GM12872 (cell line): Measurements from ENCODE around the gene SEMA4F.

Experiments used
- TF ChIP-seq, protein P1 (sequence below): IDR thresholded peaks from 3 replicates; pipeline ENCODE4 v1.5.1; 2011; ENCODE audit warnings: low read depth, mild to moderate bottlenecking, low read length, moderate library complexity; ENCODE audit not compliant: insufficient read depth

The SEMA4F gene

DNA sequence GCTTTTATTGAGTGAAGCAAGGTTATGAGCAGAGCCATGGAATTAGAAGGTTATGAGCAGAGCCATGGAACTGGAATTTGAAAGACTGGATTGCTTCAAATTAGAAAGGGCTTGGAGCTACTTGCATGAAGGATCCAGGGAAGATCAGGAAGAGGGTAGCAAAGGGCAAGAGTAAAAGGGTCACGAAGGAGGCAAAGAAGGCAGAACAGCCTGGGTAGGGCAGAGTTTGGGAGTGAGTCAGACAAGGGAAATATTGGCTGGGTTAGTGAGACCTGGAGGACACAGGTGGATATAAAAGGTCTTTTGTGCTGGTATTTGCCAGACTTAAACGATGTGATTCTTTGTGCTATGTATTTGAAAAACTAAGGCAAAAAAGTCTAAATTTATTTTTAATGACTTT is 65.0 kb downstream of the SEMA4F start:
- TF ChIP-seq, protein P1, sequence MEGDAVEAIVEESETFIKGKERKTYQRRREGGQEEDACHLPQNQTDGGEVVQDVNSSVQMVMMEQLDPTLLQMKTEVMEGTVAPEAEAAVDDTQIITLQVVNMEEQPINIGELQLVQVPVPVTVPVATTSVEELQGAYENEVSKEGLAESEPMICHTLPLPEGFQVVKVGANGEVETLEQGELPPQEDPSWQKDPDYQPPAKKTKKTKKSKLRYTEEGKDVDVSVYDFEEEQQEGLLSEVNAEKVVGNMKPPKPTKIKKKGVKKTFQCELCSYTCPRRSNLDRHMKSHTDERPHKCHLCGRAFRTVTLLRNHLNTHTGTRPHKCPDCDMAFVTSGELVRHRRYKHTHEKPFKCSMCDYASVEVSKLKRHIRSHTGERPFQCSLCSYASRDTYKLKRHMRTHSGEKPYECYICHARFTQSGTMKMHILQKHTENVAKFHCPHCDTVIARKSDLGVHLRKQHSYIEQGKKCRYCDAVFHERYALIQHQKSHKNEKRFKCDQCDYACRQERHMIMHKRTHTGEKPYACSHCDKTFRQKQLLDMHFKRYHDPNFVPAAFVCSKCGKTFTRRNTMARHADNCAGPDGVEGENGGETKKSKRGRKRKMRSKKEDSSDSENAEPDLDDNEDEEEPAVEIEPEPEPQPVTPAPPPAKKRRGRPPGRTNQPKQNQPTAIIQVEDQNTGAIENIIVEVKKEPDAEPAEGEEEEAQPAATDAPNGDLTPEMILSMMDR, result no peak

DNA sequence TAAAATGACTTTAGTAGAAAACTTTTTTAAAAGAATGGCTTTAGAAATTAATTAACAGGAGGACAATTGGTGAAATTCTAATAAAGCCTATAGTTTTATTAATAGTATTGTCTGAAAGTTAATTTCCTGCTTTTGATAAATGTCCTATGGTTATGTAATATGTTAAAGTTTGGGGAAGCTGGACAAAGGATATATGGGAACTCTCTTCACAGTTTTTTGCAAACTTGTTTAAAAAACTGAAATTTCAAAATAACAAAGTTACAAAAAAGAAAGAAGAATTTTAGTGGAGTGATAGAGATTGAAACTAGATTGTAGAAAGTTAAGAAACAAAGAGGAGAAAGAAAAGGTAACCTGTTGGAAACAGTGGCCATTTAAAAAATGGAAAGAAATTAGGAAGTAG is 67.3 kb downstream of the SEMA4F start:
- TF ChIP-seq, protein P1, result no peak

DNA sequence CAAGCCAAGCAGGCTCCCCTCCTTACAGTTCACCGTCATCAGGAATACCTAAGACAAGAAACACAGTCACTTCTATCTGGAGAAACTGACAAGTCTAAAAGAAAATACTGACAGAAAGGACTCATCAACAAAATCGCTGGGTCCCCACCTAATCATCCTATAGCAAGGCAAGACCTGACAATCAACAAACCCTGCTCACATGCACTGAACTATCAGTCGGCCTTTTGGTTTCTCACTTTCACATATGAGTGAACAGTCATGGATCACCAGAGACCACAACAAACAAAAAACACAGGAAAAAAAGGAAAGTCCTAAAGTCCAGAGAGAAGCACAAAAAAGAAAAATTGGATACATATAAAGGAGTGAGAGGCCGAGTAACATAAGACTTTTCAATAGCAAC is 70.4 kb downstream of the SEMA4F start:
- TF ChIP-seq, protein P1, result no peak

DNA sequence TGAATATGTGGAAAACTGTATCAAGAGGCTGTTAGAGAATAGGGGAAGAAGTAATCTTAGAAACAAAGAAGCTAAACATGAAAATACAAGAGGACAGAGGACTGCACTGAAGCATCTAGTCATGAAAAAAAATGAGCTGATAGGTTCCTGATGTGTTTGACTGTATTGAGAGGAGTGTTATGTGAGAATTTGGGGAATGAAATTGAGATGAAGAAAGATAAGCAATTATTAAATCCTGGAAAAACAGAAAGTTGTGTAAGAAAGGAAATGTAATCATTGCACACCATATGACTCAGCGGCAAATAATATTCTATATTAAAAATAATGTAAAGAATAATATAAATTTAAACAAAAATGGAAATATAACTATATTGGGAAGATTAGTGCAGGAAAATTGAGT is 71.2 kb downstream of the SEMA4F start:
- TF ChIP-seq, protein P1, result no peak

DNA sequence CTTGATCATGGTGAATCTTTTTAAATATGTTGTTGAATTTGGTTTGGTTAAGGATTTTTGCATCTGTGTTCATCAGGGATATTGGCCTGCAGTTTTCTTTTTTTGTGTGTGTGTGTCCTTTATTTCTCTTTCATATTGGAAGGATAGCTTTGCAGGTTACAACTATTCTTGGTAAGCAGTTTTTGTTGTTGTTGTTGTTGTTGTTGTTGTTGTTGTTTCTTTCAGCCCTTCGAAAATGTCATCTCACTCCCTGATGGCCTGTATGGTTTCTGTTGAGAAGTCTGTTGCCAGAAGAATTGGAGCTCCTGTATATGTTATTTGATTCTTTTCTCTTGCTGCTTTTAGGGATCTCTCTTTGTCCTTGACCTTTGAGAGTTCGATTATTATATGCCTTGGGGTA is 74.8 kb downstream of the SEMA4F start:
- TF ChIP-seq, protein P1, result no peak

DNA sequence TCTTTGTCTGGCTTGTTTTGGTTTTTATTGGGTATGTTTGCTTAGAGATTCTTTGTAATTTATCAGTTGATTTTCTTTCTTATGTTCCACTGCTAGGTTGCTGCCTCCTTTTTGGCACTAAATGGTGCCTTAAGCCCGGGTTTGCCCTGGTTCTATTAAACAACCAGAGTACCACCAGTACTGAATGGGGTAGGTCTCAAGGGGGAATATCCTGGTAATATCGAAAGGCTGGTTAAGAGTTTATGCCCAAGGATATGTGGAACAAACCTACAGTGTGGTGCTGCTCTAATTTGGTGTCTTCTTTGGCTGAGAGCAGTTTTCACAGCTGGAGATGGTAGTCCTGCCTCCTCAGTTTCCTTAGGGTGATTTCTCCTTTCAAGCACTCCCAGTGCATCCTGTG is 76.5 kb downstream of the SEMA4F start:
- TF ChIP-seq, protein P1, result no peak
